Glutamatergic neuron (in vitro differentiated cells): ENCODE measurements around the gene TBRG1. TPM values are rescaled to one million over a fixed set of nuclear protein-coding genes. Genes with fewer than 3 reads are reported as not detected.

Source experiments
- DNase-seq: peaks from one replicate; pipeline ENCODE4 v3.0.0; 2022
- H3K27ac Mint-ChIP-seq: one replicate; pipeline ENCODE4 v1.8.0; 2020; ENCODE audit warnings: mild to moderate bottlenecking, mixed read lengths, inconsistent platforms; ENCODE audit not compliant: unreplicated experiment
- H3K27me3 Mint-ChIP-seq: one replicate; pipeline ENCODE4 v1.8.0; 2020; ENCODE audit warnings: mild to moderate bottlenecking, moderate library complexity, mixed read lengths, inconsistent platforms; ENCODE audit not compliant: unreplicated experiment
- H3K36me3 Mint-ChIP-seq: one replicate; pipeline ENCODE4 v1.8.0; 2020; ENCODE audit warnings: mild to moderate bottlenecking, mixed read lengths, inconsistent platforms; ENCODE audit not compliant: unreplicated experiment
- H3K4me1 Mint-ChIP-seq: one replicate; pipeline ENCODE4 v1.8.0; 2020; ENCODE audit warnings: mild to moderate bottlenecking, low read depth, mixed read lengths, inconsistent platforms; ENCODE audit not compliant: unreplicated experiment
- H3K4me3 Mint-ChIP-seq: one replicate; pipeline ENCODE4 v1.8.0; 2020; ENCODE audit warnings: mild to moderate bottlenecking, mixed read lengths, inconsistent platforms; ENCODE audit not compliant: unreplicated experiment
- H3K9me3 Mint-ChIP-seq: one replicate; pipeline ENCODE4 v1.8.0; 2020; ENCODE audit warnings: mild to moderate bottlenecking, moderate library complexity, mixed read lengths, inconsistent platforms; ENCODE audit not compliant: unreplicated experiment
- total RNA-seq: library from RNA; stranded (reverse); fragmentation: NEBNext Ultra II Directional; extraction: Animal tissue kit (Norgen Biotek cat#: 25700); gene quantifications from one replicate; pipeline ENCODE4 v1.2.1, GENCODE V29; 2021; ENCODE audit not compliant: unreplicated experiment
- TF ChIP-seq, protein P1 (sequence below): fragments of 200-600 bp; sonication (generic); IDR thresholded peaks from one replicate; pipeline ENCODE4 v1.5.0; 2021; ENCODE audit not compliant: partially characterized antibody, unreplicated experiment

TBRG1 gene
- total RNA-seq, 1 donor from 2014 or later = 35.3 TPM

DNA sequence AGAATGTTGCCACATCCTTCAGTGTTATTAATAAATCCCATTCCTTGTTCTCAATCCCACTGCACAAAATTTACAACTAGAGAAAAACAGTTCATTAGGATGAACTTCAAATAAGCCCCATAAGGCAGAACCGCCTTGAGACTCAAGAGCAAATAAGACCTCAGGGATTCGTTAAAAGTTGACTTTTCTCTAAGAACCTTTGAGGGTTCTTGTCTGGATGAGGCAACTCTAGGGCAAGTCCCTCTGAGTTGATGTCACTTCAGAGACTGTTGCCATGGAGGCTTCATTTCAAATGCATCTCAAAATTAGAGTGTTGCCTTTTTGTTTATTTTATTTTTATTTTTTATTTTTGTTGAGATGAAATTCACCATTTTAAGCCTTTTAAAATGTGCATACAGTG lies 31.2 kb upstream of the TBRG1 start:
- Mint-ChIP-seq H3K27me3 (no peaks in the 10 kb centered on the region), H3K36me3 (no peaks in the 10 kb centered on the region), H3K4me1 (no peaks in the 10 kb centered on the region), H3K9me3 (no peaks in the 10 kb centered on the region), H3K27ac (no peak overlapping the region), H3K4me3 (no peak overlapping the region)
- TF ChIP-seq, protein P1, sequence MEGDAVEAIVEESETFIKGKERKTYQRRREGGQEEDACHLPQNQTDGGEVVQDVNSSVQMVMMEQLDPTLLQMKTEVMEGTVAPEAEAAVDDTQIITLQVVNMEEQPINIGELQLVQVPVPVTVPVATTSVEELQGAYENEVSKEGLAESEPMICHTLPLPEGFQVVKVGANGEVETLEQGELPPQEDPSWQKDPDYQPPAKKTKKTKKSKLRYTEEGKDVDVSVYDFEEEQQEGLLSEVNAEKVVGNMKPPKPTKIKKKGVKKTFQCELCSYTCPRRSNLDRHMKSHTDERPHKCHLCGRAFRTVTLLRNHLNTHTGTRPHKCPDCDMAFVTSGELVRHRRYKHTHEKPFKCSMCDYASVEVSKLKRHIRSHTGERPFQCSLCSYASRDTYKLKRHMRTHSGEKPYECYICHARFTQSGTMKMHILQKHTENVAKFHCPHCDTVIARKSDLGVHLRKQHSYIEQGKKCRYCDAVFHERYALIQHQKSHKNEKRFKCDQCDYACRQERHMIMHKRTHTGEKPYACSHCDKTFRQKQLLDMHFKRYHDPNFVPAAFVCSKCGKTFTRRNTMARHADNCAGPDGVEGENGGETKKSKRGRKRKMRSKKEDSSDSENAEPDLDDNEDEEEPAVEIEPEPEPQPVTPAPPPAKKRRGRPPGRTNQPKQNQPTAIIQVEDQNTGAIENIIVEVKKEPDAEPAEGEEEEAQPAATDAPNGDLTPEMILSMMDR = no peak
- DNase-seq = no peak

DNA sequence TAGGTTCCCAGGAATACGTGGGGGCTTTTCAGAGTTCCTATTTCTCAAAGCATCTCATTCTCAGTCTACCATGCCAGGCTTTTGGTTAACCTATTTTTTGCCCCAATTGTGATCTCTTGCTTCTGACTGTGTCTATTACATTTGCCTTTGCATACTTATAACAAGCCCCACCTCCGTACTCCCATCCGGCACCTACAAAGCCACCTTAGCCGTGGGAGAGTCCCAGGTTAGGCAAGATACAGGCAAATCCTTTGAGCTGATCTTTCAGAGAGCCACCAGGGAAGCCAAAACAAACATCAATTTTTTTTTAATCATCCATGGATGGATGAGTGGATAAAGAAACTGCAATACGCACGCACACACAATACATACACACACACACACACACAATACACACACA lies 30.0 kb upstream of the TBRG1 start:
- TF ChIP-seq, protein P1 = no peak
- H3K27me3 Mint-ChIP-seq = no peaks in the 10 kb centered on the region
- no peaks in the 10 kb centered on the region for H3K36me3 Mint-ChIP-seq
- no peak for DNase-seq
- no peaks in the 10 kb centered on the region for H3K4me1 Mint-ChIP-seq
- no peaks in the 10 kb centered on the region for H3K9me3 Mint-ChIP-seq
- H3K4me3 Mint-ChIP-seq = no peak overlapping the region
- H3K27ac Mint-ChIP-seq = no peak overlapping the region

DNA sequence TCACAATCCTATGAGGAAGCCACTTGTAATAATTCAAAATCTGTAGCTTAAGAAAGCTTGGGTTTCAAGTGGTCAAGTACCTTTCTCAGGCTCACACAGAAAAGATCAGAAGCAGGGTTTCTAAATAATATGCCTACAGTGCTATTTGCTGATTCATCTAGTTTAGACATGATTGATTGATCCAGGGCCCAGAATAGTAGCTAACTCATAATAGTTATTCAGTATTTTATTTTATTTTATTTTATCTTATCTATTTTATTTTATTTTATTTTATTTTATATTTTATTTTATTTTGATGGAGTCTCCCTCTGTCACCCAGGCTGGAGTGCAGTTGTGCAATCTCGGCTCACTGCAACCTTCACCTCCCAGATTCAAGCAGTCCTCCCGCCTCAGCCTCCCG lies 27.4 kb upstream of the TBRG1 start:
- no peaks in the 10 kb centered on the region for H3K36me3 Mint-ChIP-seq
- TF ChIP-seq, protein P1 = no peak
- H3K4me1 Mint-ChIP-seq = no peaks in the 10 kb centered on the region
- no peaks in the 10 kb centered on the region for H3K9me3 Mint-ChIP-seq
- no peak overlapping the region for H3K27ac Mint-ChIP-seq
- DNase-seq = no peak
- no peak overlapping the region for H3K4me3 Mint-ChIP-seq
- H3K27me3 Mint-ChIP-seq = no peaks in the 10 kb centered on the region

DNA sequence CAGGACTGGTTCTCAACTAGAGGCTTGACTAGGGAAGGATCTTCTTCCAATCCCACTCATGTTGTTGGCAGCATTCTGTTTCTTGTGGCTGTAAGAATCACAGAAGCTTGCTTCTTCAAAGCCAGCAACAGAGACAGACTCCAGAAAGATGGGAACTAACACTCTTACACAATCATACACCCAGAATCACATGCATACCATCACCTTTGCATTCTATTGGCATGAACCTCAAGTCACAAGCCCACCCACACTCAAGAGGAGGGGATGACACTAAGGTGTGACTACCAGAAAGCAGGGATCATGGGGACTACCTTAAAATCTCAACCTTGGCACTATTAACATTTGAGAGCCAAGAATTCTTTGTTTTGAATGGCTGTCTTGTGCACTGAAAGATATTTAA lies 25.0 kb upstream of the TBRG1 start:
- H3K27ac Mint-ChIP-seq = no peak overlapping the region
- H3K4me1 Mint-ChIP-seq = no peaks in the 10 kb centered on the region
- H3K36me3 Mint-ChIP-seq = no peaks in the 10 kb centered on the region
- DNase-seq = no peak
- H3K9me3 Mint-ChIP-seq = no peaks in the 10 kb centered on the region
- H3K27me3 Mint-ChIP-seq = no peaks in the 10 kb centered on the region
- H3K4me3 Mint-ChIP-seq = no peak overlapping the region
- TF ChIP-seq, protein P1 = no peak

DNA sequence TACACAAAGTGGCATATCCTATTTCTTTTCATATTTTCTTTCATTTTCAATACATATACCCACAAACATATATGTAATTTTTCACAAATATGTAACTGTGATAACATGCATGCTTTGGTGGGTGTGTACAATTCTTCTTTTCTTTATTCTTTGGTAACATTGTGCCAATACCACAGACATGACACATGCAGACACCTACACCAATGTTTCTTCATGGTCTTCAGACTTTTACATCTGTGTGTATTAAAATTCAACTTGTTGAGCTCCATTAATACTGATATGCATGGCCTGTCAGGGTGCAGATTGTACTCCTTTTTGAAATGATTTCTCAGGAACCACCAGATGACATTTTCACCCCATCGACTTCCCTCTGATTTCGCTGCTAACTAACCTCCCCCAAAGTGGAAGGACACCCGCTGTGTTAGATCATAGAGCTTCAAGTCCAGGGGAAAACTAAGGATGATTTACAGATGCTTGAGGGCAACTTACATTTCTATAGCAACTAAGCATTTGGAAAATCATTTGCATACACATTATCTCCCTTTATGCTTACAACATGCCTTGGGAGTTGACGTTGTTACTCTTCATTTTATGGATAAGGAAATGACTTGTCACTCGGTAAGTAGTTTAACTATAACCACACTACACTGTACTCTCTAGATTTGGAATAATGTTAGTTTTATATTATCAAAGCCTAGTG lies 21.9 kb upstream of the TBRG1 start:
- H3K9me3 Mint-ChIP-seq = no peaks in the 10 kb centered on the region
- no peak overlapping the region for H3K27ac Mint-ChIP-seq
- no peaks in the 10 kb centered on the region for H3K36me3 Mint-ChIP-seq
- no peak for DNase-seq
- H3K27me3 Mint-ChIP-seq = no peaks in the 10 kb centered on the region
- H3K4me1 Mint-ChIP-seq = no peaks in the 10 kb centered on the region
- H3K4me3 Mint-ChIP-seq = no peak overlapping the region
- TF ChIP-seq, protein P1 = no peak
